Stimulated activated CD4-positive, alpha-beta T cell treated with anti-CD3 and anti-CD28 coated beads, TNF-alpha, amount 100 ng/mL, for 48 hours (primary cell): Measurements from ENCODE around the gene GPC3.
"Not testable (repeated sequence)": the region's sequence is repeated elsewhere in the genome, so short reads cannot be mapped to it uniquely, and the experiment has no call there.

Source experiments
- DNase-seq, 3 donors: peaks; one replicate each; pipeline ENCODE4 v3.0.0-alpha.2; 2020; ENCODE audit warnings: low read depth in 3 of 3

Gene GPC3

DNA sequence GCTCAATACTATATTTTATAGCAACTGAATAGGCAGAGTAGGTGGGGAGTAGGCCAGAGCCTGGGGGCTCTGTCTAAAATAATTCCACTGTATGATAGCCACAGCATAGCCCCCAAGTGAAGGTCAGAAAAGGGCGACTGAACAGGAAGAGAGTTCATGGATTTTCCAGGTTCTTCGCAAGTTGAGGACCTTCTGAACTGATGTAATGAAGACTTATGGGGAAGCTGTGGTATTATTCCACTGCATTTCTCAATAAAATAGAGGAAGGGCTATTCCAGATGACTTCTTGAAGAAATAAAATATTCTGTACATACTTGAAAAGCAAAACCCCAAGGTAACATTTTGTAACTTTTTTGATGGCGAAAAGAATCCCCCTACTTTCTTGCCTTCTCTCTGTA lies 338.7 kb downstream of the GPC3 start:
- DNase-seq, result no peak

DNA sequence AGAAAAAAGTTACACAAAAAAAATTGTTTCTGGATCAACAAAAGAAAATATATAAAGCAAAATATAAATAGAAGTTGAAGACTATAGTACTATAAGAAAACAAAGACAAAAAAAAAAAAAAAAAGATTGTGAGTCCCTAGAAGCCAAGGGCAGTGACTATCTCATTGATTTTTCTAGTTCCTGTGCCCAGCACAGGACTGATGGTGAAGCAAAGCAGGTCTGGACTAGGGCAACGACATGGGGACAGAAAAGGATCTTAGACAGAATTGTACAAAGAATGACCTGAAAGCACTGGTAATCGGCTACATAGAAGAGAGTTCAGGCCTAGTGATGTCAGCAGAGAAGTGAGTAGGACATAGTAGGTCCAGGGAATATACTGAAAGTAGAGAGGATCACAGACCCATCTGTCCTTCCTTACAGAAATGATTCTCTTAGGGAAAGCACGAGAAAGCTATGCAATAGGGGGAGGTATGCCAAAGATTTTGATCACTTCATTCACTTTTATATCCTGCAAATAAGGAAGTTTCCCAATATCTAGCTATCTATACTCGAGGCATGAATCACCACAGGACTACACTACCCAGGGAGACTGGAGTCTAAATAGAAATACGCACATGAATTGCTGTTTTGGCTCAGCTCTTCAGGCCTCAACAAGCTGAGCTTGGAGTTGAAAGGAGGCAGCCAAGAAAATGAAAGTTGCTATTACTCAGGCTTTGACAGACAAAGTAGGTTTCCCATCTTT lies 339.2 kb downstream of the GPC3 start:
- no peak for DNase-seq

DNA sequence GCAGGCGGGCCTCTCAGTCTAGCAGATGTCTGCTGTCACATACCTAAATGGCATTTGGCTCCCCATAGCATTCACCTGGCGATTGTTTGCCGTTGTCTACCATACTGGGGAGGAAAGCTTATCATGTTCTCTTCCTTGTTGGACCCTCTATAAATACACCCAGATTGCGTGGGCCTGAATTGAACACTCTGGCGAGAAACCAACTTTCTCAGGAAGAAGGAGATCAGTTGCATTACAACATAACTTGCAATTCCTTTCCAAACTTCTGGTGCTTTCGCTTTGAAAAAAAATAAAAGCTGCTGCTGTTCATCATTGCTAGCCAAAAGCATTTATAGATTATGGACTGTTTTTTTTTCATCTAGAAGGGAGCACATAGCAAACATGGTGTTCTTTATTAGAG lies 340.1 kb downstream of the GPC3 start:
- no peak for DNase-seq

DNA sequence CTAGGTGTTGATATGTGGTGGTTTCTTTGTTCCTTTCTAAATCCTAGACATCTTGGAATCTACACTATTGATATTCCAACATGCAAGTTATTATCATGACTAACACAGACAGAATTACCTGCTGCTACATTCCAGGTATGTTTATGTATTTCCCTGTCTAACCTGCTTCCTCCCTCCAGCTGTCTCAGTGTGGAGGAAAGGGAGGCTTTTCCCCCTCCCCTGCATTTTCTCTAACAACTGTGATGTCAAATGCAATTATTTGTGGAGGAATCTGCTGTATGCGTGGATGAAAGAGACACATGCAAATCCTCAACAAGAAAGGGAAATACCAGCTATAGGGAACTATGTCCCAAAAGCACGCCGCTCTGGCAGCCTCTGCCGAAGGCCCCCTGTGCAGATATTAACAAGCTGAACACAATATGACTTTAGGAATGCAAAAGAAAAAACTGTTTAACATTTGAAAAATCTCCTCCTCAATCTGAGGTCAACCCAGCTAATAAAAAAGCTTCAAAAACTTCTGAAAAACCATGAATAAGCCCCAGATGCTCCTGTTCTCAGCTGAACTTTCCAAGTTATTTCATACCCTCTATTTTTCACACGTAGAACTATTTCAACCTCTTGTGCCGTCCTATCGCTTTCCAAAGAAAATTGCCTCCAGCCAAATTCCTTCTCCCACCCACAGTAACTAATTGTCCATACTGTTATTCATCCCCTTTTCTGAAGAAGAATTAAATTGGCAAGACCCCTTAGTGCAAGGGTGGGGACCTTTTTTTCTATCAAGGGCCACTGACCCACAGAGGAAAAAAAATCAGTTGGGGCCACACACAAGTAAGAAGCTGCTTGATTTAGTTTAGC lies 345.0 kb downstream of the GPC3 start:
- DNase-seq, result no peak

DNA sequence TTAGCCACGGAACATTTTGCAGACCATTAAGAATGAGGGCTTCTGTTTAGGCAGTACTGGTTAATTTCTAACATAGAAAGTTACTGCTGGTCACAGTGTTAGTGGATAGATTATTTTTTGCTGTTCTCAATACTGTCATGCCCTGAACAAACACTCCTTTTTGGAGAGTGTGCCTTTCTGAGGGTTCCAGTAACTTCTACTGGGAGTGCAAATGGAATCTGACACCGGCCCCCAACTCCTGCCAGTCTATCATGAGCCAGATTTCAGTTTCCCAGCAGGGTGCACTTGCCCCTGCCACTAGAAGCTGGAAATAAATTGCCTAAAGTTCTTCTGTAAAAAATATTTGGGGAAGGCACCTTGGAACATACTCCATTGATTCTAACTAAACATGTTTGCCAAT lies 345.7 kb downstream of the GPC3 start:
- DNase-seq, result no peak

DNA sequence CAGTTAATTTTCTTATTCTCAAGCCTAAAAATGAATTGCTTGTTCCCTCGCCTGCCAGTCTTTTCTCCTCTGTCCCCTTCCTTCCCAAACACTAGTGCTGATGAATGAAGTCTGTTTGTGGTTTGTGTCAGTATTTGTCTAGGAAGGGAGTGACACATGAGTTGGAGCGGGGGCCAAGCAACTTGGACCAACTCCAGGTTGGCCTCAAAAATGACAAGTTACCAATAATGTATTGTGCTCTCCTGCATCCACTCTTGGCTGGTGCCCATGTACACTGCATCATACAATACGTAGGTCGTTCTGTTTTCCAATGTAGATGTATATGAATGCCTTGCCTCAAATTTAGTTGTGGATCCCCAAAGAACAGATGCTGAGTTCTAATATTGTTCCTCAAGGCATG lies 347.1 kb downstream of the GPC3 start:
- no peak for DNase-seq

DNA sequence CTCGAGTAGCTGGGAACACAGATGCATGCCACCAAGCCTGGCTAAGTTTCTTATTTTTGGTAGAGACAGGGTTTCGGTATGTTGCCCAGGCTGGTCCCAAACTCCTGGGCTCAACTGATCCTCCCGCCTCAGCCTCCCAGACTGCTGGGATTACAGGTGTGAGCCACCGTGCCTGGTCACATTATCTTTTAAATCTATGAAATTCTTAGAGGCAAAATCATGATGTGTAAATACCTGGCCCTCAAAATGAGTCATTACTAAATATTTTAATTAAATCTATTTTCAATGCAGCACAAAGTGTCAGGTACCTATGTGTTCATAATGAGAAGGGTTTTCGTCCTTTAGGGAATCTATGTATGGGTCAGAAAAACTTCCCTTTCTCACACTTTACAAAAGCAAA lies 347.6 kb downstream of the GPC3 start:
- no peak for DNase-seq

DNA sequence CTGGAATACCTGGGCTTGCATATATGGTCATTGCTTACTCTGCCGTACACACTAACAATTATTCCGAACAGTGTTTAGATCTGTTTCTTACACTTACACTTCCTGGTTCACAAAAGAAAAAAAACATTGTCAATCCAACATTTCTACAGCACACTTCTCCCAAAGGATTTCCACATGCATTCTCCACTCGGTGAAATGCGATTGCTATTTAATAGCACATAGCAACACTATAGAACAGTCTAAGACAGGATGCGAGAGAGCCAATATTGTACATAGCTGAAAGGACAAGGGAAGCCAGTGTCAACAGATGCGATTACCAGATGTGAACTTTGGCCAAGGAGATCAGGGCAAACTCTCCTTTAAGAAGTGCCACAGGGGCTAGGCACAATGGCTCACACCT lies 349.4 kb downstream of the GPC3 start:
- DNase-seq, result no peak

DNA sequence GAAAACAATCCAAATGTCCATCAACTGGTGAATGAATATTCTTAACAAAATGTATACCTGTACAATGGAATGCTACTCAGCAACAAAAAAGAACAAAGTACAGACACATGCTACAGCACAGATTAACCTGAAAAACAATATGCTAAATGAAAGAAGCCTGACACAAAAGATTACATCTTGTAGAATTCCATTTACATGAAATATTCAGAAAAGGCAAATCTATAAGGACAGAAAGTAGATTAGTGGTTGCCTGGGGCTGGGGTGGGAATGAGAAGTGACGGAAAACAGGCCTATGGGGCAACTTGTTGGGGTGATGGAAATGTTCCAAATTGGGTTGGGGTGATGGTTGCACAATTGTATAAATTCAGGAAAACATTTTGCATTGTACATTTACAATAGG lies 351.0 kb downstream of the GPC3 start:
- no peak for DNase-seq

DNA sequence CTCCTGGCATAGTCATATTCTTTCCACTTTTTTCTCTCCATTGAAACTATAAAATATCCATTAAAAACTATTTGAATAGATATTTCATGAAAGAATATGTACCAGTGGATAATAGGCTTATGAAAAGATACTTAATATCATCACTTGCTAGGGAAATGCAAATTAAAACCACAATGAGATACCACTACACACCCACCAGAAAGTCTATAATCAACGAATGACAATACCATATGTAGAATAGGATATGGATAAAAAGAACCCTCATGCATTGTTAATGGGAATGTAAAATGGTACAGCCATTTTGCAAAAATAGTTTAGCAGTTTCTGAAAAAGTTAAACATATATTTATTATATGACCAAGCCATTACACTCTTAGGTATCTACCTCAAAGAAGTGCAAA lies 351.4 kb downstream of the GPC3 start:
- no peak for DNase-seq

DNA sequence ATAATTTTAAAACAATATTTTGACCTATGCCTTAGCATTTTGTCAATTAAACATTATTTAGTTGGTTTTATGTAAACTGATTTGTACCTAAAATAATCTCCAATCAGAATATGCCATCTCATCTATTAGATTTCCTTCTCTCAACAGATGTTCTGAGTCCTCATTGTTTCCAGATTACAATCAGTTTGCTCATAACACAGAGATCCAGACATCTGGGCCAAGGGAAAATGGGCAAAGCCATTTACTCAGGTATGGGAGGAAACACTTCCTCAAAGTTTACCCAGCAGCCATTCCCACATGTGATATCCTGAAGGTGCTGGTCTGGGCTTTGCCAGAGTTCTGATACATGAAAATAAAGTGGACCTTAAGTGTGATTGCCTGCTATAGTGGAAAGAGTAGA lies 352.2 kb downstream of the GPC3 start:
- DNase-seq, result no peak

DNA sequence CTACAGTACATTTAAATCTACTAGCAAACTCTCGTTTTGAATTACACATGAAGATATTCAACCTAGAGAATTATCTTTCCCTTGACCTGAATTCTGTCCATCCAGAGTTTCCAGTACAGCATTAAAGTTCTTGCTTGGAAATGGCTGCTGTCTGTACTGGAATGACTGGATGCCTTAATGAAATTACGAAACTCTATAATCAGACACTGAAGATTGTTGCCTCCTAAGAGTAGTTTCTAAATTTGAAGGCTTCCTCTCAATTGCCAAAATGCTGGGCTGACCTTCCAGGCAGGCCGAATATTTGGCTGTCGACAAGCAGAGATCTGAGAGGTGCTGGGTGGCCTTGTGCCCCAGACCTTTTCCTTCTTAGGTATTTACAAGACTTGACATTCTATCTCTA lies 355.0 kb downstream of the GPC3 start:
- DNase-seq, result no peak

DNA sequence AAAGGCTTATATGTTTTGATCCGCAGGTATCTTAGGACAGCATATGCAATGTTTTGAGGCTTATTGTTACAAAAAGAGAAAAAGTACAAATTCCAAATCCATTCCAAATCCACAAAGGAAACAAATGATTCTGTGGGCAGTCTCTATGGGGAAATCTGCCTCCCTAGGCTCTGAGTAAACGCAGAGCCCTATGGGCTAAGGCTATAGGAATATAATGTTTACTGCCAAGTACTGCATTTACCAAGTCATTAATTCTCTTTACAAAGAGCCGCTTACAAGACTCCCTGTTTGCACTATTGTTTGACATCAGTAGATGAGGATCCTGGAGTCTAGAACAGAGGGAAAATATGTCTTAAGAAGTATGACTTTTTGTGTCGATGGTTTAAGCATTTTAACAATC lies 357.7 kb downstream of the GPC3 start:
- DNase-seq, result no peak

DNA sequence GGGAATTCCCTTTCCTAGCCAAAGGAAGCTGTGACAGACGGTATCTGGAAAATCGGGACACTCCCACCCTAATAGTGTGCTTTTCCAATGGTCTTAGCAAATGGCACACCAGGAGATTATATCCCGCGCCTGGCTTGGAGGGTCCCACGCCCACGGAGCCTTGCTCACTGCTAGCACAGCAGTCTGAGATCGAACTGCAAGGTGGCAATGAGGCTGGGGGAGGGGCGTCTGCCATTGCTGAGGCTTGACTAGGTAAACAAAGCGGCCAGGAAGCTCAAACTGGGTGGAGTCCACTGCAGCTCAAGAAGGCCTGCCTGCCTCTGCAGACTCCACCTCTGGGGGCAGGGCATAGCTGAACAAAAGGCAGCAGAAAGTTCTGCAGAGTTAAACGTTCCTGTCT lies 364.0 kb downstream of the GPC3 start:
- not testable (repeated sequence) for DNase-seq

DNA sequence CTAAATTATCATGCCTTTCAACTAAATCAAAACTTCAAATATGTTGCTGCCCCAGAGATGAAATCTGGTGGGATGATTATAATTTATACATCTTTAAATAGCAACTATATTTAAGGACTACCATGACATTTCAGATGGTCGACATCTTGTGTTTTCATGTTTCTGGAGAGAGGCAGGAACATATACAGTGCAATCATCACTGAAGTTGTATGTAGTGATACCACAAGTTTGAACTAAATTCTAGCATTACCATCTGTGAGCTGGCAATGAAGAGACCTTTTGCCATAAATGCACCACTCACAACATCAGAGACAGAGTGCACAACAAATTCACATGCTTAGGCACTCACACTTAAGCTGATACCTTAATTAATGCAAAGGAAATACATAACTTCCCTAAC lies 373.7 kb downstream of the GPC3 start:
- DNase-seq, result no peak

DNA sequence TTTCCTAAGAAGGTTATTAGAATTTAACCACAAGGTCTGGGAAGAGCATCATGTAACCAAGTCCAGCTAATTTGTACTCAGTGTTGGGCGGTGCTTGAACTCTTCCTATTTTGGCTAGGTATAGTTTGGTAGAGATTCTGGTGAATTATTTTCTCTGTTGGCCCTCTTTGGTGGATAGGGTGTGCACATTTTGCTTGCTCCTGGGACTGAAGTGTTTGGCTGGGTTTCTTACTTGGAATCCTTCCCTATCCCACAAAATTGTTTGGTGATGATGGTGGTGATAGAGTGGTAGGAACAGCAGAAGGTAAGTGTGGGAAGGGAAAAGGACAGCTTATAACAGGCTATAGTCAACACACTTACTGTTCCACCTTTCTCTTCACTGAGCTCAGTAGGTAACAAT lies 375.3 kb downstream of the GPC3 start:
- no peak for DNase-seq

DNA sequence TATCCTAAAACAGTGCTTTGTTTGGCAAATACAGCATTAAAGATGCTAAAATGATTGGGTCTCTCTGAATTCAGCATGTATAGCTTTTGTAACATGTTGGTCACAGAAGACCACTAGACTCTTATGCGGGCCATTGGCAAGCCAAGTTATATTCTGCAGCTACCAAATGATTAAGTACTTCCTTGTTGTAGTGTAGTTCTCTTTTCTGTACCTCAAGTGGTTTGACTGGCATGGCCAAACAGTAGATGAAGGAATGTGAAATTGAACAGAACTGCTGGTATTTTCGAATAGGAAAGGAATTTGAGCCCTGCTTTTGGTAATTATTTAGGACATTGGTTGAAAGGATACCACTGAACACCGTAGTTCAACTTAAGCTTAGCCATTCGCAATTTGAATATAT lies 376.2 kb downstream of the GPC3 start:
- DNase-seq, result no peak

DNA sequence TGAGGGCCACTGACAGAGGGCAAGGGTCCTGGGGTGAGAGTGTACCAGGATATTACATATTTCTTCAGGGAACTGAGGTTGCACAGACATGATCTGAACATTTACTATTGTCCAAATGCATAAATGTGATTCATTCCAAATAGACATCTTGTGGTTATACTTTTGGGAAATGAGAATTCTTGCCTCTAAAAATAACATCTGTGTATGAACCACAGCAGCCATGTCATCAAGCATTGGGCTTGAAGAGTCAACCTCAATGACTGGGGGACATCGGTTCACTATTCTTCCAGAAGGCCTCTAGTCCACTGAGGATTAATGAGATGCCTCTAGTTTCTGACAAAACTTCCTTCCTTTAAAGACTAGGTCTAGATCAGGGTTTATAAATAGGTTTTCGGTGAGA lies 377.0 kb downstream of the GPC3 start:
- DNase-seq, result no peak

DNA sequence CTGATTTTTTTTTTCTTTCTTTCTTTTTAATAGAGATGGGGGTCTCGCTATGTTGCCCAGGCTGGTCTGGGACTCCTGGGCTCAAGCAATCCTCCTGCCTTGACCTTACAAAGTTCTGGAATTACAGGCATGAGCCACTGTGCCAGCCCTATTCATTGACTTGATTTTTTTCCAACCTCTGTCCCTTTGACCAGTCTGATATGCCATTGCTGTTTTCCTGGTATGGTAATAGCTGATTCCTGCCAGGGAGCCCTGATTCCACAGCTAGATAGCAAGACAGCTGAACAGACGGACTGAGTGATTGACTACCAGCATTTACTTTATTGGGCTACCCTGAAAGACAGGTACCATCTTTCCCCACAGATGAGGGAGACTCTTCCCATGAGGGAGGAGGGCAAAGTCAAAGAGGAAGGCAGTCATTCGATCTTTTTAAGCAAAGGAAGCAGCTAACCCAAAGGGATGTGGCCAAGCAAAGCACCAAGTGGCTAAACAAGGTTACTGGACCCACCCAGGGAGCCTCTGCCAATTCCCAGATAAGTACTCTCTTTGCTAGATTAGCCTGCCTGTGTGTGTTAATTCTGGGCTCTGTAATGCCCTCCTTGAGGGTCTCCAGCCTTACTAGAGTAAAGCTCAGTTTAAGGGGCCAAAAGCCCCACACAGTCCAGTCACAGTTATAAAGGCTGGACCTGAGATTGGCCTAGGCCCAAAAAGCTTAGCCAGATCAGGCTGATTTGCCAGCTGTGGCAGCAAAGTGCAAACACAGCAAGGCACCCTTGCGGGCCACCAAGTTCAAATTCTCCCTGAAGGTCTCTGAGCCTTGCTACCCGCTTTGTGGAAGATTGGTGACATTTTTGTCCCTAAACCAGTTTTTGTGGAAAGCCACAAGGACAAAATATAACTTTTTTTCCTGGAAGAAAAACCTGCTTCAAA lies 377.7 kb downstream of the GPC3 start:
- DNase-seq, result no peak

DNA sequence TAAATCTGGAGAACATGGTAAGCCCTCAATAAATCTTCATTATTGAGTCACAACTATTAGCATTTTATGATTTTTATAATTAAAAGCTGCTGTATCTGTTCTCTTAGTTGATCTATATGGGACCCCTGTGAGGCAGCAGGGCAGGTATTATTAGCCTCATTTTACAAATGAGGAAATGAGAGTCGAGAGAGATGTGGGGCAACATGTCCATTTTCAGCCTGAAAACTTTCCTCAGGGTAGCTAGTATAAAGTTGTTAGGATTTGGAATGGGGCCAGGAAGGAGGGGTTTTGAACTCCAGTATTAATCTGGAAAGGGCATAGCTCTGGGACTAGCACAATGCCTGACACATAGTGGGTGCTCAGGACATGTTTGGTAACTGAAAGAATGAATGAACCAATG lies 378.4 kb downstream of the GPC3 start:
- DNase-seq, result no peak

DNA sequence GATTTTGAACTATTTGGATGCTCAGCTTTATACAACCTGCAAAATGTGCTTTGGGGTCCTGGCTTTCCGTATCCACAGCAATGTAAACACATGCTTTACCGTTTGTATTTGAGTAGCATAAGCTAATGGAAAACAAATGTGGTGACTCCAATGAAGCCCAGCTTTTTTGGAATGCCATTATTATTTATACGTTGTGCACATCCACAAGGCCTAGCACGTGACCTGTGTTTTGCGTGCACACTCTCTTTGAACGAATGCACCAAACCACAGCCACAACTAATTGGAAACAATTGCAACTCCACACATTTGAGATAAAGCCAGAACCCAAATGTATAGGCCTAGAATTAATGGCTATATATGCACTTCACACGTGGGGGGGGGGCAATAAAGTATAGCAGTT lies 380.6 kb downstream of the GPC3 start:
- no peak for DNase-seq

DNA sequence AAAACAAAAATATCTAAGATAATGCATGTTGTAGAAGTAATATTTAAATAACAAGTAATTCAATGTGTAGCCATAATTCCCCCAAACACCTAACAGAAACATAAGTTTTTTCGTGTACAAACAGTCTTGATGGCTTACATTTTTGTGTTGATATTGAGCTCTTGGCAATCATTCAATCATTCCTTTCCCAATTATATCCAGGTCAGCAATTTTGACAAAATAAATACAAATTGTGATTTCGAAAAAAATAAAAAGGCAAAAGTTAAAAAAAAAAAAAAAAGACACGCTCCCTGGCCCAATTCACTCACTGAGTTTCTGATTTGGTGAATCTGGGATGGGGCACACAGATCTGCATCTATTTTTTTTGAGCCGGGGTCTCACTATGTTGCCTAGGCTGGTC lies 382.5 kb downstream of the GPC3 start:
- no peak for DNase-seq
